HCT116 (cell line): ENCODE data around the gene TMEM187. TPM values are rescaled to one million over a fixed set of nuclear protein-coding genes. Genes with fewer than 3 reads are reported as not detected.

ENCODE experiments used
- ATAC-seq: fragments of 200-7000 bp; cut with Tn5 transposase; 2 replicates; pipeline ENCODE4 v1.9.1; 2020; ENCODE audit warnings: mild to moderate bottlenecking, moderate library complexity
- BruUV-seq: library from RNA; stranded (reverse); fragments of 400-500 nt; replicated peaks from 2 replicates; lab custom pipeline; 2021; lab: Mats Ljungman, UMichigan
- CTCF ChIA-PET: fragments of 300-600 bp; sonication (Branson Sonifier 250); formaldehyde crosslinking; loops from one replicate; lab custom pipeline; 2021; ENCODE audit warnings: antibody characterized with exemption; lab: Charles Lee
- POLR2A ChIA-PET: fragments of 300-600, 350-600 bp; sonication (Branson Sonifier 250); formaldehyde crosslinking; loops from one replicate; lab custom pipeline; 2021; ENCODE audit warnings: antibody characterized with exemption; lab: Charles Lee
- RAD21 ChIA-PET, 2 experiments: fragments of 300-600 bp; sonication (Branson Sonifier 250); formaldehyde crosslinking; loops; one replicate each; lab custom pipeline; 2023; ENCODE audit warnings: low total read pairs in 2 of 2; ENCODE audit not compliant: uncharacterized antibody in 2 of 2, unreplicated experiment in 2 of 2, low non-redundant PET in 1 of 2; lab: Charles Lee
- DNase-seq: peaks from one replicate; pipeline ENCODE4 v3.0.0-alpha.2; 2010; ENCODE audit warnings: low read depth, low spot score
- H2AFZ ChIP-seq: fragments of 200-600 bp; shearing (Covaris generic), sonication (generic); 2 replicates; pipeline ENCODE4 v1.6.1; 2017; ENCODE audit warnings: low read depth, mixed run types, mixed read lengths, antibody characterized with exemption, low read length; ENCODE audit not compliant: poor library complexity, severe bottlenecking
- H3K27ac ChIP-seq: 2 replicates; pipeline ENCODE4 v1.5.1; 2012; ENCODE audit warnings: low read depth, low read length
- H3K27me3 ChIP-seq: fragments of 200-600 bp; sonication (generic); 2 replicates; pipeline ENCODE4 v1.6.1; 2016; ENCODE audit warnings: mixed run types, low read length, mixed read lengths; ENCODE audit not compliant: insufficient read depth
- H3K36me3 ChIP-seq, 2 experiments: fragments of 200-500 bp in 1 of 2; fragments of 200-600 bp in 1 of 2; sonication (Bioruptor generic) in 1 of 2; sonication (generic) in 1 of 2; 2 replicates each; pipeline versions ENCODE4 v1.5.1 to v1.6.1; 2014 to 2016; ENCODE audit warnings: low read length in 2 of 2, inconsistent platforms in 1 of 2, mixed read lengths in 1 of 2, mixed run types in 1 of 2; ENCODE audit not compliant: insufficient read depth in 2 of 2, control insufficient read depth in 1 of 2
- H3K4me1 ChIP-seq, 2 experiments: fragments of 200-600 bp in 1 of 2; sonication (generic) in 1 of 2; 2 replicates each; pipeline versions ENCODE4 v1.5.1 to v1.6.1; 2012 to 2017; ENCODE audit warnings: low read length in 2 of 2, inconsistent platforms in 1 of 2, mild to moderate bottlenecking in 1 of 2, mixed read lengths in 1 of 2, mixed run types in 1 of 2, moderate library complexity in 1 of 2; ENCODE audit not compliant: insufficient read depth in 2 of 2, control insufficient read depth in 1 of 2
- H3K4me2 ChIP-seq: fragments of 200-600 bp; sonication (generic); 2 replicates; pipeline ENCODE4 v1.6.1; 2017; ENCODE audit warnings: mixed run types, low read length, mixed read lengths
- H3K4me3 ChIP-seq, 2 experiments: fragments of 200-600 bp in 1 of 2; sonication (generic) in 1 of 2; replicated peaks in 1 of 2; 2 replicates each; pipeline ENCODE4 v1.5.1; 2011 to 2016; ENCODE audit warnings: low read length in 2 of 2, control low read depth in 1 of 2, low read depth in 1 of 2, mild to moderate bottlenecking in 1 of 2, mixed read lengths in 1 of 2, mixed run types in 1 of 2
- H3K79me2 ChIP-seq: fragments of 200-600 bp; sonication (generic); 2 replicates; pipeline ENCODE4 v1.6.1; 2017; ENCODE audit warnings: mild to moderate bottlenecking, mixed run types, low read length, moderate library complexity, mixed read lengths; ENCODE audit not compliant: insufficient read depth
- H3K9ac ChIP-seq: fragments of 200-600 bp; sonication (generic); 2 replicates; pipeline ENCODE4 v1.6.1; 2016; ENCODE audit warnings: low read length, mixed read lengths
- H3K9me2 ChIP-seq: fragments of 200-600 bp; sonication (generic), shearing (Covaris generic); 2 replicates; pipeline ENCODE4 v1.6.1; 2017; ENCODE audit warnings: mixed run types, mild to moderate bottlenecking, moderate library complexity; ENCODE audit not compliant: insufficient read depth
- H3K9me3 ChIP-seq, 2 experiments: fragments of 200-500 bp in 1 of 2; fragments of 200-600 bp in 1 of 2; sonication (Bioruptor generic) in 1 of 2; sonication (generic) in 1 of 2; 2 replicates each; pipeline ENCODE4 v1.6.1; 2014 to 2017; ENCODE audit warnings: low read length in 2 of 2, mixed read lengths in 2 of 2, inconsistent platforms in 1 of 2, low read depth in 1 of 2, mild to moderate bottlenecking in 1 of 2, mixed run types in 1 of 2, moderate library complexity in 1 of 2; ENCODE audit not compliant: control insufficient read depth in 1 of 2, insufficient read depth in 1 of 2
- H4K20me1 ChIP-seq: fragments of 200-600 bp; sonication (generic), shearing (Covaris generic); 2 replicates; pipeline ENCODE4 v1.6.1; 2017; ENCODE audit warnings: mixed run types, mild to moderate bottlenecking, moderate library complexity; ENCODE audit not compliant: insufficient read depth
- ATF3 ChIP-seq: IDR thresholded peaks from 2 replicates; pipeline ENCODE4 v1.6.1; 2012
- EGR1 ChIP-seq: IDR thresholded peaks from 2 replicates; pipeline ENCODE4 v1.6.1; 2012; ENCODE audit warnings: low read depth
- ELF1 ChIP-seq: IDR thresholded peaks from 2 replicates; pipeline ENCODE4 v1.6.1; 2012; ENCODE audit warnings: low read depth, borderline replicate concordance
- EZH2phosphoT487 ChIP-seq: fragments of 200-600 bp; IDR thresholded peaks from 2 replicates; pipeline ENCODE4 v1.6.1; 2018; ENCODE audit warnings: antibody characterized with exemption, borderline replicate concordance
- SP1 ChIP-seq: IDR thresholded peaks from 2 replicates; pipeline ENCODE4 v1.6.1; 2012; ENCODE audit warnings: low read depth
- SRF ChIP-seq: IDR thresholded peaks from 2 replicates; pipeline ENCODE4 v1.6.1; 2012; ENCODE audit warnings: low read depth
- TCF7L2 ChIP-seq: IDR thresholded peaks from 2 replicates; pipeline ENCODE4 v1.7.0; 2011; ENCODE audit warnings: borderline replicate concordance, inconsistent platforms; ENCODE audit not compliant: insufficient read depth, insufficient read length; ENCODE audit errors: extremely low read depth
- ZBTB33 ChIP-seq: IDR thresholded peaks from 2 replicates; pipeline ENCODE4 v1.6.1; 2011; ENCODE audit warnings: mild to moderate bottlenecking, low read length, moderate library complexity; ENCODE audit not compliant: insufficient replicate concordance; ENCODE audit errors: extremely low read depth
- ZNF274 ChIP-seq: fragments of 200-500 bp; sonication (Bioruptor generic); IDR thresholded peaks from 2 replicates; pipeline ENCODE4 v1.6.1; 2014; ENCODE audit warnings: mild to moderate bottlenecking, low read depth, low read length, inconsistent platforms
- intact Hi-C: fragments of 100-400 bp; cut with micrococcal nuclease; formaldehyde crosslinking; loops from 2 replicates; pipeline ENCODE4 v1.10.0; 2022
- total RNA-seq: library from RNA; stranded (reverse); gene quantifications from one replicate; pipeline ENCODE4 v1.2.1, GENCODE V29; 2021; ENCODE audit not compliant: unreplicated experiment

The TMEM187 gene
- total RNA-seq, 1 experiment from 2014 or later = 12.6 TPM

GRCh38 chrX:153988493-153988892, 15.9 kb downstream of the TMEM187 start:
- Histone ChIP-seq H3K9me3 (no peaks in the 10 kb centered on the region), H3K79me2 (no peaks in the 10 kb centered on the region), H3K9ac (no peak overlapping the region), H3K4me2 (no peak overlapping the region), H3K27ac (no peak overlapping the region), H3K36me3 (no peaks in the 10 kb centered on the region), H4K20me1 (no peaks in the 10 kb centered on the region), H3K9me2 (no peaks in the 10 kb centered on the region), H2AFZ (no peak overlapping the region), H3K4me1 (no peaks in the 10 kb centered on the region), H3K27me3 (no peaks in the 10 kb centered on the region), H3K4me3 (no peak overlapping the region)
- ATAC-seq (no peak), DNase-seq (no peak)
- POLR2A ChIA-PET = no interaction called here
- no TSS peak for BruUV-seq
- RAD21 ChIA-PET = no interaction called here
- TF ChIP-seq TCF7L2 (no peak), ZNF274 (no peak), SRF (no peak), SP1 (no peak), ELF1 (no peak), EGR1 (no peak), ZBTB33 (no peak), ATF3 (no peak), EZH2phosphoT487 (no peak)
- intact Hi-C loops = no loop called here
- CTCF ChIA-PET = no interaction called here
